GM21825 (cell line): Measurements from ENCODE around the gene RRAS.

Source experiments
- ATAC-seq: cut with Tn5 transposase; IDR thresholded peaks from one replicate; pipeline ENCODE4 v1.9.1; 2021; ENCODE audit warnings: mild to moderate bottlenecking, moderate library complexity; ENCODE audit not compliant: unreplicated experiment

Gene RRAS

DNA sequence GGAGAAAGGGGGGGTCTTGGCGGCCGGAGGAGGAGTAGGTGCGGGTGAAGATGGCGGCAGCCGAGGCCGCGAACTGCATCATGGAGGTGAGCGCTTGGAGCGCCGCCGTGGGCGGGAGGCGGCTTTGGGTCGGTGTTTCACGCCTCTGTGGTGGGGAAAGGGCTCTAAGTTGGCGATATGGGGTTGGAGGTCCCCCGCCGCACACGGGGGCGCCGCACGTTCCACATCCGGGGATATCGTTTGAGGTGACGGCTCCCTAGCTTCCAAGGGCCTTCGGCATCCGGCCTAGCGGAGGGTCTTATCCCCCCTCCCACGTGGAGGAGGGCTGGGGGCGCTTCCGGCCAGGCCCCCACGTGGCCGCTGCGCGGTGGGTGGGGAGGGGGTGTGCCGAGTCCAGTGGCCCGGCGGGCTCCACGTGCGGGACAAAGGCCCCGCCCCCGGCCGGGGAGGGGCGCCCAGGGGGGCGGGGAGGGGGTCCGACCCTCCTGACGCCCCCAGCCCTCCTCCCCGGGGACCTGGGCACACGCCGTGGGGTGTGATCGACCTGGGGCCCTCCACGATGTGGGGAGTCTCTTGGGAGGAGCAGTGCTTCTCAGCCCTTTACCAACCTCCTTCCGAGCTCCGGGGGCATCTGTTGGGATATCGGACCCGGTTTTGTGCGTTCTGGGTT is 37.4 kb upstream of the RRAS start, which contains the start of gene PRMT1:
PRMT1 (plus strand) TSS at position 41 of the 670 bp plus-strand sequence; CDS start at position 51, 10 bp downstream.
- ATAC-seq: no peak

- peak; percentile 58 for ATAC-seq
Observed at GRCh38 chr19:49676784-49677230, 36.9 kb upstream of the RRAS start.

DNA sequence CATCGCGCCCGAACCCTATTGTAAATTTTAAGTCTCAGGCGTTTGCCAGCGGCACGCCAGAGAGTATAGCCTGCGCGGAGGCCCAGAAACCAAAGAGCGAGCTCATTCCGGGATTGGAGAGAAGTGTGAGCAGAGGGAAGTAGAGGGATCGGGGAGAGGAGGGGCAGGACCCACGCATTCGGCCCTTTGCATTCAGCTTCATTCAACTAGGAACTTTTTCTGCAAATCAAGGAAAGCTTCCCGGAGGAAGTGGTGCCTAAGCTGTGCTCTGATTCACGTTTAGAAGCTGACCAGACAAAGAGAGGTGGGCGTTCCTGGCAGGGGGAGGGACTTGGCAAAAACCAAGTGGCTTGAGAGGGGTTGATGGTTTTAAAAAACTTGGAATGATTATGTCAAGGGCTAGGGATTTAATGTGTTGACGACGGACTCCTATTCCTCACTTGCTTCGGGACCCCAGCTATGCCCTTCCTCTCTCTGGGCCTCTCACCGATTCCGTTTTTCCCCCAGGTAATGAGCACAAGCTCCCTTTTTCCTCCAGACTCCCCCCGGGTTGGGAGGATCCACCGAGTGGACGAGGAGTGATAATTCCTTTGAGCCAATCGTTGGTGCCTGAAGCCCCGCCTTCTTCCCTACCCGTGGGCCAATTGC is 36.3 kb upstream of the RRAS start:
- peak; percentile 19 for ATAC-seq

DNA sequence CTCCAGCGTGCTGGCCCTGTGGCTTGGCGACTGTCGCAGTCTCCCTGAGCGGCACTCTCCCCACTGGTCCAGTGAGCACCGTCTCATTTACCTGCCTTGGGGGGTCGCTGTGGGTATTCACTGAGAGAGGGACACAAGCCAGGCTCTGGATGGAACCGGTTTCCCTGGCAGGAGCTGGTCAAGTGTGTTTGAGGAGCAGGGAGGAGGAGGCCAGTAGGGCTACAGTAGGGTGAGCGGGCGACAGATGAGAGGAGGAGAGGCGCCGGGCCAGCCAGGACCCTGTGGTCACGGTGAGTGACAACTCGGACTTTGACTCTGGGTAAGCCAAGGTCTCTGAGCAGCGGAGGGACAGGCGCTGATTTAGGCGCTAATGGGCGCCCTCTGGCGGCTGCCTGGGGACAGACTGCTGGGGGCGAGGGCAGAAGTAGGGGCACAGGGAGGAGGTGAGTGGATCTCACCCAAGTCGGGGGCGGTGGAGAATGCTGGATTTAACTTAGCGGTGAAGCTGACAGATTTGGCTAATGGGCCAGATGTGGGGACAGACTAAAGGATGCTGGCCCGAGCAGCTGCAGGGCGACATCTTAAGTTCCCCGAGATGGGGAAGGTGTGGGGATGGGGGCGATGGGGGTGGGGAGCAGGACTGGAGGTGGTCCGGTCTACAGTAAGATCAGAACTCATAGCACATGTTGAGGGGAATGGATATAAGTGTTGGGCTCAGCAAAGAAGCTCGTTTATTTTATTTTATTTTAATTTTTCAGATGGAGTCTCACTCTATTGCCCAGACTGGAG is 32.4 kb upstream of the RRAS start:
- ATAC-seq: no peak

DNA sequence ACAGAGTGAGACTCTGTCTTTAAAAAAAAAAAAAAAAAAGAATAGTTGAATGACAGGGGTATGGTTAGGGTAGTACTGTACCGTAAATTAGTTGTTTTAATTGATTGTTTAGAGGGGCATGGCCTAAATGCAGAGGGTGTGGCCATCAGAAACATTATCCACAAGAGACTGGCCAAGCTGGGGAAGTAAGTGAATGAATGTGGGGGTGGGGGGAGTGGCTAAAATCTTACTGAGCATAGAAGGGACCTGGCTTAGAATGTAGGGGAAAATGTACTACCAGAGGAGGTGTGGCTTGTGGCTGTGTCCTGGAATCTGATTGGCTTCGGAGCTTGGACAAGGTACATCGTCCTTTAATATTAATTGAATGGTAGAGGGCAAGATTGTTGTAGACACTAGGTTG is 29.6 kb upstream of the RRAS start:
- ATAC-seq: no peak

- ATAC-seq: no peak
Observed at GRCh38 chr19:49667473-49667872, 27.5 kb upstream of the RRAS start.

DNA sequence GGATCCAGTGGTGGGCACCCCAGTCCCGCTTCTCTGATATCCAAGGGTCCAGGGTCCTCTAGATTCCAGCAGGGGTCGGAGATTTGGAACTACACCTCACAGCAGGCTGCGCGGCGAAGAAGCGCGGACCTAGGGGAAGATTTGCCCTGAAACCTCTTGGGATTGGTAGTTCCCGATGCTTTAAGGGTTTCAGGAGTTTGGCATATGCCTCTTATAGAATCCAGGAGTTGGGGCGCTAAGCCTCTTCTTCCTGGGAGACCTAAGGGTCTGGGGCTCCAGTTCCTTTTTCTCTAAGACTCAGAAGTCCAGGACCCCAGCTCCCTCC is 26.1 kb upstream of the RRAS start:
- no peak for ATAC-seq

GRCh38 chr19:49665351-49666119 is 25.6 kb upstream of the RRAS start, which contains the start of the genes BCL2L12 and IRF3:
BCL2L12 (plus strand) TSS chr19:49665933; CDS start chr19:49666693, 760 bp downstream.
IRF3 (minus strand) TSS chr19:49665857; CDS start chr19:49664838, 1,019 bp downstream.
- ATAC-seq: peak; percentile 74

- no peak for ATAC-seq
Observed at GRCh38 chr19:49665036-49665350, 25.1 kb upstream of the RRAS start.

GRCh38 chr19:49664171-49665035 is 24.5 kb upstream of the RRAS start:
- peak; percentile 32 for ATAC-seq

DNA sequence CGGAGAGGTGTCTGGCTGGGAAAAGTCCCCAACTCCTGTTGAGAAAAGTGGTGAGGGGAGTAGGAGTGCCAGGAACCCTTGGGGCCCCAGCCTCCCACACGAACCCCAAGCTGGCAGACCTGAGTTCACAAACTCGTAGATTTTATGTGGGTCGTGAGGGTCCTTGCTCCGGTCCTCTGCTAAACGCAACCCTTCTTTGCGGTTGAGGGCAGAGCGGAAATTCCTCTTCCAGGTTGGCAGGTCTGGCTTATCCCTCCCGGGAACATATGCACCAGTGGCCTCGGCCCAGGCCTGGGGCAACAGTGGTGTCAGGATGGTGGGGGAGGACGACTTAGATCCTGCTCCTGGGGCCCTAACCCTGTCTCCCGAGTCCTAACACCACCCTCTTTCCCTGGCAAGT is 23.3 kb upstream of the RRAS start:
- no peak for ATAC-seq

- no peak for ATAC-seq
Observed at GRCh38 chr19:49662011-49662410, 22.1 kb upstream of the RRAS start.

GRCh38 chr19:49660338-49660961 is 20.5 kb upstream of the RRAS start:
- no peak for ATAC-seq

- no peak for ATAC-seq
Observed at GRCh38 chr19:49658566-49659442, 18.9 kb upstream of the RRAS start.

GRCh38 chr19:49658139-49658517 is 18.2 kb upstream of the RRAS start:
- ATAC-seq: no peak

DNA sequence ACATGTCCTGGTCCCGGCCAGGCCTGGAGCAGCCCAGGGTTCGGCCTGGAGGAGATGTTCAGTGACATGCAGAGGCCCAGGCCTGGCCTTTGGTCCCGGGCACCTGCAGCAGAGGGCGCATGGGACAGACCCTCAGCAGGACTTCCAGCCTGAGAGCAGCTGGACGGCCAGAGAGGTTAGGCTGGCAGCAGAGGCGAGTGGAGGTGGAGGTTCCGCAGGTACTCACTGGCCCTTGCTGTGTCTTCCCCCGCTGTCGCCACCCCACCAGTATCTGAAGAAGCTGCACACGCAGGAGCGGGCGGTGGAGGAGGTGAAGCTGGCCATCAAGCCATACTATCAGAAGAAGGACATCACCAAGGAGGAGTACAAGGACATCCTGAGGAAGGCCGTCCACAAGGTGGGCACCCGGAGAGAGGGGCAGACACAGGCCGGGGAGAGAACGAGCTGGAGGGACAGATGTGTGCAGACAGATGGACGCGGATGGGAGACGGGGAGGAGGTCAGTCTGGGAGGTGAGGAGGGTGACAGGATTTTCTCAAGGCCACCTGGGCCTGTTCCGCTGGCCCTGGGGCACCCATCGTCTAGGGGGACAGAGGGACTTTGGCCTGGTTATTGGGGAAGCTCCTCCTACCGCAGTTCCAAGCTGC is 17.7 kb upstream of the RRAS start:
- no peak for ATAC-seq

DNA sequence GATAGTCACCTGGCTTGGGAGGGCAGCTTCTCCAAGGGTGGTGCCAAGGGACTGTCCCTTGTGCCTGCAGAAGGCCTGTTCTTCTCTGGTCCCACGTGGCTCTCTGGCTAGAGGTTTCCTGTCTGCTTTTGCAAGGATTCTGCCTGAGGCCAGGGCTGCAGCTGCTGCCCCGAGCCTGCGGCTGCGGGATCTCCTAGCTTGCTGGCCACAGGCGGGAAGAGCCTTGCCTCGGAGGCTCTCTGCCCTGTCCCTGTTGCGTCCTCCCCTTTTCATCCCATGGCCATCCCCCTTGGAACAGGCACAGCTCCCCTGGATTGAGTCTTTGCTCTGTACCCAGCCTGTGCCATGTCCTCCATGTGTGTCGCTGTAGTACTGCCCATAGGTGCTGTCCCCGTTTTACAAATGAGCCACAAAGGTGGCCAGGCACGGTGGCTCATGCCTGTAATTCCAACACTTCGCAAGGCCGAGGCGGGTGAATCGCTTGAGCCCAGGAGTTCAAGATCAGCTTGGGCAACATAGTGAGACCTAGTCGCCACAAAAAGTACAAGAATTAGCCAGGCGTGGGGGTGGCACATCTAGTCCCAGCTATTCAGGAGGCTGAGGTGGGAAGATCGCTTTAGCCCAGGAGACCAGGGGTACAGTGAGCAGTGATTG is 16.6 kb upstream of the RRAS start:
- ATAC-seq: no peak
